Measurements from ENCODE around the gene OR4D2. TPM values are rescaled to one million over a fixed set of nuclear protein-coding genes. Genes with fewer than 3 reads are reported as not detected.

OR4D2 gene
- total and polyA plus RNA-seq, 4 donors: not detected

GRCh38 chr17:58187675-58188074 is 20.9 kb downstream of the OR4D2 start:
- TF ChIP-seq CTCF (IDR thresholded peaks at IDR 0.05; ENCODE audit: control extremely low read depth, extremely low read depth): no peak
- Histone ChIP-seq H3K4me3 (no peak overlapping the region), H3K27me3 (ENCODE audit: control insufficient read depth in 3 of 3, insufficient read depth in 3 of 3, low read length in 2 of 3) (peaks cover 0 to 3% (median 0%) of the 10 kb centered on the region in 3 donors), H3K36me3 (ENCODE audit: control insufficient read depth in 4 of 4, insufficient read depth in 4 of 4, low read length in 4 of 4) (no peaks in the 10 kb centered on the region), H3K9ac (ENCODE audit: insufficient read depth in 1 of 2, low read length in 2 of 2) (no peak overlapping the region), H3K4me1 (ENCODE audit: control insufficient read depth in 5 of 5, insufficient read depth in 5 of 5, low read length in 5 of 5) (no peaks in the 10 kb centered on the region), H3K27ac (ENCODE audit: low read depth in 1 of 2, low read length in 1 of 2) (no peak overlapping the region), H3K9me3 (ENCODE audit: control insufficient read depth in 4 of 4, insufficient read depth in 3 of 4, low read length in 3 of 4) (no peaks in the 10 kb centered on the region)
- 56 to 57% methylated on average over 7 of the region's 7 CpGs for WGBS, 2 donors
- no peak for DNase-seq
- no peak for ATAC-seq (ENCODE audit: insufficient read depth, low FRiP score)

DNA sequence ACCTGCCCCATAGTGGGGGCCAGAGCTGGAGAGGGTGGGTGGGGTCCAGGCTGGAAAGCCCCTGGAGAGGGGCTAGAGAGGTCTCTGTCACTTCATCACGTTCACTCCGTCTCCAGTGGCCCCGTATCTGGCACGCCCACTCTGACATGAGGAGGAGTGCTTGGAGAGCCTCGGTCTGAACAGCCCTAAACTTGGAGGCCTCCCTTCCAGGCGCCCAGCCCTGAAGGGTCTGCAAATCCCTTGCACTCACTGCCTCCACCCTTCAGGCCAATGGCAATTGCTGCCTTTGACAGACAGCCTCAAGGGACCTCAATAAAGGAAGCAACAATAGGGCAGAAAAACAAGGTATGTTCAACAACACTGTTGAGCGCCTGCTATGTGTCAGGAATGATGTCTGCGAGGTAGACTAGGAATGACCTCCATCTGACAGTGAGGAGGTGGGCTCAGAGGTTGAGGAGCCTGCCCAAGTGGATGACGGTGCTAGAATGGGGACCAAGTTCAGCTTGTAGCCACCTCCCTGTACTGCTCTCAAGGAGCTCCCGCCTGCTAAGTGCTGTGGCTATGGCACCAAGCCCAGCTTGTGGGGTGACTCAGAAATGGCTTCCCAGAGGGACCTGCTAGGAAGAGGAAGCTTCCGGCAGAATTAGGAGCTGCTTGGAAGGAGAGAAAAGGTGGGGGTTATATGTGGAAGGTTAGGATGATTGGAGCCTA is 22.8 kb downstream of the OR4D2 start:
- H3K4me3 ChIP-seq: no peak overlapping the region
- no peaks in the 10 kb centered on the region for H3K4me1 ChIP-seq (ENCODE audit: control insufficient read depth in 5 of 5, insufficient read depth in 5 of 5, low read length in 5 of 5)
- H3K27ac ChIP-seq (ENCODE audit: low read depth in 1 of 2, low read length in 1 of 2): no peak overlapping the region
- no peaks in the 10 kb centered on the region for H3K36me3 ChIP-seq (ENCODE audit: control insufficient read depth in 4 of 4, insufficient read depth in 4 of 4, low read length in 4 of 4)
- TF ChIP-seq CTCF (IDR thresholded peaks at IDR 0.05; ENCODE audit: control extremely low read depth, extremely low read depth): no peak
- H3K27me3 ChIP-seq (ENCODE audit: control insufficient read depth in 3 of 3, insufficient read depth in 3 of 3, low read length in 2 of 3): peaks cover 0 to 6% (median 0%) of the 10 kb centered on the region in 3 donors
- no peak overlapping the region for H3K9ac ChIP-seq (ENCODE audit: insufficient read depth in 1 of 2, low read length in 2 of 2)
- ATAC-seq (ENCODE audit: insufficient read depth, low FRiP score) (peak; percentile 59), DNase-seq (peak in 1 of 3 donors; percentile 15)
- WGBS, 2 donors: 57 to 63% methylated on average over 11 of the region's 11 CpGs
- no peaks in the 10 kb centered on the region for H3K9me3 ChIP-seq (ENCODE audit: control insufficient read depth in 4 of 4, insufficient read depth in 3 of 4, low read length in 3 of 4)

DNA sequence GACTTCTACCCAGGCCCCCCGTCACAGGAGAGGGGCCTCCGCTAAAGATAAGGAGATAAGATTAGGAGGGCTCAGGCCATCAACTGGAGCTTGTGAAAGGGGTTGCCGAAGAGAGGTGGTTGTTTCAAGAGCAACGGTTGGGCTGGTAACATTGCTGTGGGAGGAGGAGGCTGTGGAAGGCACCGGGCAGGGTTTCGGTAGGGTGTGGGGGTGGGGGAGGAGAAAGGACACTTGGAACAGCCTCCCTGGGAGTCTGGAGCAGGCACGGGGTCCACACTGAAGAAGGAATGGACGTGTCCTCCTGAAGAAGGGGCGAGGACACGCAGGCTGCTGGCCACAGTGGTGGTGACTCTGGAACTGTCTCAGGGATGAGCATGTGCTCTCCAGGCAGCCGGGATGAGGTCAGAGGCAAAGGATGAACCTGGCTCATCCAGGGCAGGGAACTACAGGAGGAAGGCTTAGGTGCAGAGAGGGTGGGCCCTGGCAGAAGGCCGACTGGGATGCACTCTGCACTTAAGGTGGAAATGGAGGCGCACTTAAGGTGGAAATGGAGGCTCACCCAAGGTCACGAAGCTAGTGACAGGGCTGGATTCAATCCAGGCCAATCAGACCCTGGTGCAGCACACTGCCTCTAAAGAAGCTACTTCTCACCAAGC is 24.6 kb downstream of the OR4D2 start:
- DNase-seq (no peak), ATAC-seq (ENCODE audit: insufficient read depth, low FRiP score) (no peak)
- no peak for TF ChIP-seq CTCF (IDR thresholded peaks at IDR 0.05; ENCODE audit: control extremely low read depth, extremely low read depth)
- no peak overlapping the region for H3K9ac ChIP-seq (ENCODE audit: insufficient read depth in 1 of 2, low read length in 2 of 2)
- H3K27me3 ChIP-seq (ENCODE audit: control insufficient read depth in 3 of 3, insufficient read depth in 3 of 3, low read length in 2 of 3): peaks cover 0 to 9% (median 0%) of the 10 kb centered on the region in 3 donors
- H3K27ac ChIP-seq (ENCODE audit: low read depth in 1 of 2, low read length in 1 of 2): no peak overlapping the region
- no peak overlapping the region for H3K4me3 ChIP-seq
- H3K4me1 ChIP-seq (ENCODE audit: control insufficient read depth in 5 of 5, insufficient read depth in 5 of 5, low read length in 5 of 5): no peaks in the 10 kb centered on the region
- H3K36me3 ChIP-seq (ENCODE audit: control insufficient read depth in 4 of 4, insufficient read depth in 4 of 4, low read length in 4 of 4): no peaks in the 10 kb centered on the region
- 50 to 61% methylated on average over 14 of the region's 14 CpGs for WGBS, 2 donors
- peaks cover 0 to 2% (median 0%) of the 10 kb centered on the region in 4 donors for H3K9me3 ChIP-seq (ENCODE audit: control insufficient read depth in 4 of 4, insufficient read depth in 3 of 4, low read length in 3 of 4)

Data from lung (tissue), 12 donors.